HG03439 (cell line): ENCODE results near the gene GLYATL1.
A peak's percentile ranks its signal among the peaks of the same experiment; 100 is the strongest.

Experiments
- ATAC-seq: cut with Tn5 transposase; IDR thresholded peaks from one replicate; pipeline ENCODE4 v1.9.1; 2021; ENCODE audit warnings: mild to moderate bottlenecking, moderate library complexity; ENCODE audit not compliant: unreplicated experiment

The GLYATL1 gene, protein sequence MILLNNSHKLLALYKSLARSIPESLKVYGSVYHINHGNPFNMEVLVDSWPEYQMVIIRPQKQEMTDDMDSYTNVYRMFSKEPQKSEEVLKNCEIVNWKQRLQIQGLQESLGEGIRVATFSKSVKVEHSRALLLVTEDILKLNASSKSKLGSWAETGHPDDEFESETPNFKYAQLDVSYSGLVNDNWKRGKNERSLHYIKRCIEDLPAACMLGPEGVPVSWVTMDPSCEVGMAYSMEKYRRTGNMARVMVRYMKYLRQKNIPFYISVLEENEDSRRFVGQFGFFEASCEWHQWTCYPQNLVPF

DNA sequence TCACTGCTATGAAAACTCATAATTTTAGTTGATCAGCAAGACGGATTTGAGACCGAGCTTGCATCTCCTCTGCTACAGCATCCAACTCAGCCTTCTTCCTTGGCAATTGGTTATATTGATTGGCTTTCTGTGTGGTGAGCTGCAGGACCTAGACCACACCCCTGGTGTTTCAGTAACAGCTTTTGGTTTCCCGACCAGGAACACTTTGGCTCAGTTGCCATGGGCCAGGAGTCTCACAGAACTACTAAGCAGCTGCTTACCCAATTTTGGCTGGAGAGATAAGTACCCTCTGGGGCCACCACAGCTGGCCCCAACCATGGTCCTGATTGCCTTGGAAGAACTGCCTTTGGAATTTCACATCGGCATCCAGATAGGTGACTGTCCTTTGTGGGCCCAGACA lies at the start of gene GLYATL1:
Gene GLYATL1 (plus strand): TSS at position 212 of the 400 bp plus-strand sequence. CDS start 7,600 bp downstream, outside the sequence.
- no peak for ATAC-seq

DNA sequence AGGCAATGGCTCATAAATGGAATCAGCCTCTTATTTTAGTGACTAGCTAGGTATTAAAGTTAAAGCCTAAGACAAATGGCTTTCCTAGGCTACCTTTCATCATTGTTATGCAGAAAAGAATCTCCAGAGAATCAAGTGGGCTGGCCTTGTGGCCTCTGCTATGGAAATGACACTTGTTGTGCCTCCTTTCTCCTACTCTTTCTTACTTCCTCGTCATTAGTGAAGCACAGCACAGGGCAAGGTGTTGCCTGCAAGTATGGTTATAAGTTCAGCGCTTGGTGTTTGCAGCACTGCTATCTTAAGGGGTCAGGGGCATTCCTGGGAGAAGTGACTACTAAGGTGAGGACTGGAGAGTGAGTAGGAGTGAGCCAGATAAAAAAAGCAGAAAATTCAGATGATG lies 45.4 kb upstream of the GLYATL1 start:
- ATAC-seq = no peak

DNA sequence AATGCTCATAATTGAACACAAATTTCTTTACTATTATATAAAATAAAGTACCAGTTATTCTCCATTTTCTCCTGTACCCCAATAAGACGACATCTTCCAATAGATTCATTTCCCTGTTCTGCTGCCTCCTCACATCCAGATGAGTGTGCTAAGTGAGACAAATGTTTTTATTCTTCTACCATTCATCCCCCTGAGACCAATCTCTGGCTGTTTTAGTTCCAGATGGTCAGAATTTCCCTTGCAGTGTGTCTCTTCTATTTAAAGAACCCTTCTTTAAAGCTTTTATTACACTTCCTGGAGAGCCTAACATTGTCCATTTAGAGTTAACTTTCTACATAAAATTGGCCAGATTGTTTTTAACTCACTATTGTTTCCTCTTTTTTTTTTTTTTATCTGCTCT lies 41.2 kb upstream of the GLYATL1 start:
- ATAC-seq = no peak

DNA sequence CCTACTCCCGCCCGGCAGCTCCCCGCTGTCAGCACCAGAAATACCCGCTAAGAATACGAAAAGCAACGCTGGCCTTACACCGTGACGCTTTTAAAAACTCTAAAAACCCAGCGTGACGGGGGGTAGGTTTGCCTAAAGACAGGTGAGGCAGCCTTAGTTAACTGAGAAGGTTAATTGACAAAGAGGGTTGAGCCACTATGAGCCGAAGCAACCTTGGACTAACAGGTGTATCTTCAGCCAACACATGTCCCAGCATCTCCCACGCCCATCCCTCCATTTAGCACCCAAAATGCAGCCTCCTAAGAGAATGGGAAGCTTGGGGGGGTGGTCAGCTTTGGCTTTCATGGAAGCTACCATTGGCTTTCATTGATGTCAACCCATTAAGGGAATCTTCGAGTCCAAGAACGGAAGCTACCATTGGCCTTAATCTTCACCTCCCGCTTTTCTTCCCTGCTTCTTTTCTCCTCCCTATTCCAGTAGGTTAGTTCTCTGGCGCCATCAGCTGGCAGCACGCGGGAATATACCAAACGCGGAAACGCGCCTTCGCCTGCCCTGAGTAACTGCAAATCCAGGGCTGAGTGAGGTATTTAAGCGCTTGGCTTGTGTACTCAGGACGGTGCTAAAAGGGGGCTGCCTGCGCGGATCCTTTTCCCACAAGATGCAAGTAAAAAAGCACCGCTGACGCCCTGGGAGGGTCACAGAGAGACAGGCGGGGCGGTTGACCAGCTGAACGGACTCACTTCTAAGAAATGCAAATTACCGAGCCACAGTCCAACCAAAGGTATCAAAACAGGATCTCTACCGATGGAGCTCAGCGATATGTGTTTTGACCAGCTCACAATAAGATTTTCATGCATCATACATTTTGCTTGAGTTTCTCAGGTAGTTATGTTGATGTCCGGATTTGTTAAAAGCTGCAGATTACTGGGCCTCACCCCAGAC lies 38.5 kb upstream of the GLYATL1 start:
- peak; percentile 77 for ATAC-seq

DNA sequence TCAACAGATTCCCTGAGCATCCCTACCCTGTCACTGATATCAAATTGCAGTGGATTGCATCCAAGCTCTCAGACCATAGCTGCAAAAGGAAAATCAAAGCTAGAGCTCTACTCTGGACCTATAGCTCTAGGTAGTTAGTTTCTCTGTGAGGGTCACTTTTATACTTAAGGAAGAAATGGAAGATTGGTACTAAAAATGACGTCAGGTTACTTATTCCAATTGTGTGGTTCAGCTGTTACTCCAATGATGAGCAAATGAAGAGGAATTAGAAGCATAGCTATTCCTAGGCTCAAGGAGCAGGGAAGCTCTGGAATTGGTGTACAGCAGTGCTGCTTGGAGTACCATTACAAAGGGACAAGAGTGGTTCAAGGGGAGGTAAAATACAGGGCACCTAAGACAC lies 36.4 kb upstream of the GLYATL1 start:
- ATAC-seq = no peak

DNA sequence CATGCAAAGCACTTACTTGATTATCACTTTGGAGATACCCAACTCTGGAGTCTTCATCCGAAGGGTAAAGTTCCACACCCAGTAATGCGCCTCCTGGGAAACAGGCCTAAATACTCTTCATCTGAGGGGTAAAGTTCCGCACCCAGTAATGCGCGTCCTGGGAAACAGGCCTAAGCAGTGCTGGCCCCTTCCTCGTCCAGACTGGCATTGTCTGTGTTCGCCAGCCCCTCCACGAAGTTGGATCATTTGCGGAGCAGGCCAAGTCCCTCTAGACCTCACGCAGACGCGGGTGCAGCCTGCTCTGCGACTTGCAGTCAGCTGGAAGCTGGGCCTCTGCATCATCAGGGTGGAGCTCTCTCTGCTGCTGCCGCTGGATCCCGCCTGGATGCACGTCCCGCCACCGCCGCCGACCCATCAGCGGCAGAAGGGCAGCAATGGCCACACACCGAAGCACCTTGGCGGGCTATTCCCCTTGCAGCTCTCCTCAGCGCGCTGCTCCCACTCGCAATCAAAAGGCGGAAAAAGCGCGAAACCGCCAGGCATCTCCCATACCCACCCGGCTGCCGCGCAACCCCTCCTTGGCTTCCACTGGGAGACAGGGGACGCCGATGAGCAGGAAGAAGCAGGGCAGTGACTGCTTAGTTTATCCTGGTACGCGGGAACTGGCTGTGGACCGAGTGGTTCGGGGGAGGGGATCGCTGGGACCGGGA lies 34.1 kb upstream of the GLYATL1 start:
- ATAC-seq = no peak

DNA sequence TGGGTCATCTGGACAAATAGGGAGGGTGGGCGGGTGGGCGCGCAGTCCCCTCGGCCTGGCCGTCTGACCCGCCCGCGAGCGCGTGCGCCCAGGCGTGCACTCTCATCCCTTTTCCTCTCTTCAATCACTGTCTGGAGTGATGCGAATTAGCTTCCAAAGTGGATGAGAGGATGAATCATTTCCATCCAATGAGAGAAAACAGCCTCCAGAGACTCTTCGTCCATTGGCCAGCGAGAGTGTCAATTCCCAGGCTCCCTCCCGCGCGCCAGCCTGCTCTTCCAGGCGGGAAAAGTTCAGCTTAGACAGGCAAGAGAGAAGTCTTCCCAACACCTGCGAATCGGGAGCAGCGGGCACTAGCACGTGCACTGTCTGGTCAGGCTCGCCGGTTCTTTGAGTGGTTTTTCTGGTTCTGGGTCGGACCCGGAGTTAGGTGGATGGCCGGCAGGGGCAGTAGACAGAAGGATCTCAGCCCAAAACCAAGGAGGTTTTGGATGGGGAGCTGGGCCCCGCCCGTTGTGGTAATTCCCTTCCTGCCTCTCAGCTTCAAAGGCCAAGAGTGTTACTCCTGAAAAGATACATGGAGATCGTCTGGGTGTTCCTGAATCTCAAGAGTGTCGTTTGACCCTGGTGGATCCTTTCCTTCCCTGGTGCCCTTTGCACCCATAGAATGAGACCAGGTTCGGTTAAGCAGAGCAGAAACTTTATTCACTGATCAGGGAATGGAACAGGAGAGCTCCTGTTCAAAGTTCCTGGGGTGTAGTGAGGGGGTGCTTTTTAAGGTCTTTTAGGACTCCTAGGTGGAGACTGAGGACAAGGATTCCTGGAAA lies 33.4 kb upstream of the GLYATL1 start:
- no peak for ATAC-seq

DNA sequence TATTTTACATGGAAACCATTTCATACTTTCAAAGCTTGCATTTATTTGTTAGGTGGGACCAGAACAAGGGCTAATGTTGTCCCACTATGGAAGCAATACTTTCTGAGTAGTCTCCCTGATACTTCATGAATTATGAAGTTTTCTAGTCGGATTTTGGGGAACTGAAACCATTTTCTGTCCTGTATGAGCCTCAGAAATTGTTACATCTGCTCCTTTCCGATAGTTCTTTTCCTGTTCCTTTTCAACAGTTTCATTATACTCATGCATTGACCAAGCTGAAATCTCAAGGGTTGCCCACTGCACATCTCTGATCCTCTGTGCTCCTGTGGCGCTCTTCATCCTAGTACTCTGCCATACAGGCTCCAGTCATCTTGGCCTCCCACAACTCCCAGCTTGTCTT lies 31.5 kb upstream of the GLYATL1 start:
- ATAC-seq = no peak

DNA sequence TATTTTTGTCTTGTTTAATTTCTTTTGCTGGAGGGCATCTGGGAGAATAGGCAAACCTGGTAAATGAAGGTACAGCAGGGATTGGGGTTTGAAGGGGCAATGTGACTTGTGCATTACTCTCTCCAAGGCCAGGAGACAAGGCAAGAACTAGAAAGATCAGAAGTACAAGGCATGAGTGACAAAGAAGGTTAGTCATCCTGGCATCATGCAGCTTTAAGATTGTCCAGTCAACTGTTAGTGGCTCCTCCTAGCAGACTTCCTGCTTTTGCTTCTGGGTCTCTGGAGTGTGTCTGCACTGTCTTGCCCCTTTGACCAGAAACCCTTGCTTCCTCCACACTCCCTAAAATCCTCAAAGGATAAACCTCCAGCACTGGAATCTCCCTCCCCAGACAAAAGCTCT lies 27.2 kb upstream of the GLYATL1 start:
- no peak for ATAC-seq

DNA sequence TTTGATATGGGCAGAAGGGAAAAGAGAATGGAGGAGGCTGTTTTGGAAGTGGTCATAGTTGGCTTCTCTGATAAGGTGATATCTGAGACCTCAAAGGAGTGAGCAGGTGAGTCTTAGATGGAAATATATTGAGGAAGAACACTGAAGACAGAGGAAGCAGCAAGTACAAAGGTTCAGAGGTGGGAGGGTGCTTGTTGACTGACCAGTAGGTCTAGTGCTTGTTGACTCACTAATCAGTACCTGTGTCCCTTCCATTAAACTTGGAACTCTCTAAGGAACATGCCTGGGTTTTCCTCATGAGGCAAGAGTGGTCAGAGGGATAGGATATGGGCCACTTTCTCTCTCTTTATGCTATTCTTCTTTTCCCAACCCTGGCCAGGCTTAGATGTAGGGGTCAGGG lies 25.6 kb upstream of the GLYATL1 start:
- no peak for ATAC-seq

DNA sequence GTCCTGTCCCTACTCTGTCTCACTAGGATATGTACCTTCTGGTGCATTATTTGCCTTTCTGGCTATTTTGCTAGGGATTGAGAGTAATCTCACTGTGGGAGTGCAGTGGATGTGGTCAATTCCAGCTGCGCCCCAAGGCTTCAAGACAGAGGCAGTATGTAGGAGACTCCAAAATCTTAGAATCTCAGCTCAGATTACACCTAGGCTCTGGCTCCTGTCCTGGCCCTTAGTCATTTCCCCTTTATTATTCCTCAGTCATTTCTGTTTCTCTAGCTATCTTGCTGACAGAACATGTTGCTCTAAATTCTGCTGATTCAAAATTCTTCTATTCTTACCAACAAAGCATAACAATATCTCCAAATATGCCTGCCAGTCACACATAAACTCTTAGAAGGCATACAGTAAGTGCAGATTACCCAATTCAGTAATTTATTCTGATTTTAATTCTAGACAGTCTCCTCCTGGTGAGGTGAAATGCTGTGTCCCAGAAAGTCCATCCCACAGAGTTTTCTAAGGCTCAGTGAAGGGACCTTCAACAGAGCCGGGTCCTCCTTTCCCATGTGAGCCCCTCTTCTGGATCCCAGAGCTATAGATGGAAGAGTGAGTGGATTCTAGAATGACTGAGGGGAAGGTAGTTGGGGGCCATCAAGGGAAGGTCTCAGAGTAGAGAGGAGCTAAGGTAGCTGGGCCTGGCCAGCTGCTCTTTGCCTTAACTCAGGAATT lies 24.3 kb upstream of the GLYATL1 start:
- no peak for ATAC-seq

DNA sequence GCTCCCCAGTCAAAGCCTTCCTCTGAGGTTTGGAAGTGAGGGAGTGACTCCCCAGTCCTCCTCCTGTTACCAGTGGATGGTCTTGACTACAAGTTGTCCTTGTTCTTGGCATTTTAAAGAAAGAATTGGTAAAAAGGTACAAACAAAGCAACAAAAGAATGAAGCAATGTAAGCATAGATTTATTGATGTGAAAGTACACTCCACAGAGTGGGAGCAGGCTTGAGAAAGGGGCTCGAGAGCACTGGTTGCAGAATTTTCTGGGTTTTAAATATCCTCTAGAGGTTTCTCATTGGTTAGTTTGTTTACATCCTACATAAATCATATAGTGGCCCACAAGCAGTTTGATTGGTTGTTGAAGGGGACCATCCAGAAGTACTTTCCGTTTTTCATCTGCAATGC lies 22.7 kb upstream of the GLYATL1 start:
- no peak for ATAC-seq

DNA sequence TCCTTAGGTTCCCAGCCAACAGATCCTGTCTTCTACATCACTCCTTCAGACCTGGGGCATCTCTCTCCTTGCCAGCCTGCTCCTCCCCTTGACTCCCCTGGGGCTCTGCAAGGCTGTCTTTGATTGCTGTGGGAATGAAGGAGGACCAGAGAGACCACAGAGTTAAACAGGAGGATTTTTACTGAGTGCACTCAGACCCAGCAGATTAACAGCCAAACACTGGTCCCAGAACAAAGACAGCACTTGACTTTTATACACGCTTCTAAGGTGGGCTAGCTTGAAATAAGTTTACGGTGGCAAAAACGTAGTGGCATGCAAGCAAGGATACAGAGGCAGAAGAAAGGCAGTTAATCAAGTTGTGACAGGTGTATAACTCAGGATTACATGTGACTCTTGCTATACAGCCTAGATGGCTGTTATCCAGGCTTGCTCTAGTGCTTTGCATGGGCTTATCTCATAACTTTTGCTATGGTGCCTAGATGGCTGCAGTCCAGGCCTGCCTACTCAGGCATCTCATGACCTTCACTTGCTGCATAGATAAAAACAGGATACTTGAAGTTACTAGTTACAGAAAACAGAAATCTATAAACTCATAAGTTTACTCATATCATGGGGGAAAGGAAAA lies 22.0 kb upstream of the GLYATL1 start:
- ATAC-seq = no peak

DNA sequence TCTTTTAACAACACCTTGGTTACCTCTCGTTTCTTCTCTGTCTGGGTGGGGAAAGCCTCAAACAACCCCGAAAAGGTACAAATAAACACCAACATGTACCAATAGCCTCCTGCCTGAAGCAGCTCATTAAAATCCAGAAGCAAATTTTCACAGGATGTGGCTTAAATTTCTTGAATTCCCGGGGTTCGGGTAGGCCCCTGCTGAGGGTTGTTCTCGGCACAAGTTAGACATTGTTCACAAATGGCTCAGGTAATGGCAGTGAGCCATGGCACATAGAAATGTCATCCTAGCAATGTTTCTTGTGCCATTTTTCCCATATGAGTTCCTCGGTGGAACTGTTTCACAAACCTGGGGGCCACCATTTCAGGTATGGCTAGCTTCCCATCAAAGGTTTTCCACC lies 19.7 kb upstream of the GLYATL1 start:
- no peak for ATAC-seq

DNA sequence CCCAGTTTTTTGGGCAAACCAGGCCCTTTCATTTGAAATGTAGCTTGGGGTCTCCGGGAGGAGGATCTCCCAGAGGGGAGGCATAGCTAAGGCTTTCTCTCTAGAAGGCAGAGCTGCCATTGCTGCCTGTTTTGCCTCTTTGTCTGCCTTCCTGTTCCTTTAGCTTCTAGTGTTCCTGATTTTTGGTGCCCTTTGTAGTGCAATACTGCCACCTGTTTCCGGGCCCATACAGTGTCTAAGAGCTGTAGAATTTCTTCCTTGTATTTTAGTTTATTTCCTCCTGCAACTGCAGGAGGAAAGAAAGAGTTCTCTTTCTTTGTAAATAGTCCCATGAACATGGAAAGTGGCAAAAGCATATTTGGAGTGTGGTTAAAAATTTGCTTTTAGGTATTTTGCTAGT lies 19.3 kb upstream of the GLYATL1 start:
- no peak for ATAC-seq

DNA sequence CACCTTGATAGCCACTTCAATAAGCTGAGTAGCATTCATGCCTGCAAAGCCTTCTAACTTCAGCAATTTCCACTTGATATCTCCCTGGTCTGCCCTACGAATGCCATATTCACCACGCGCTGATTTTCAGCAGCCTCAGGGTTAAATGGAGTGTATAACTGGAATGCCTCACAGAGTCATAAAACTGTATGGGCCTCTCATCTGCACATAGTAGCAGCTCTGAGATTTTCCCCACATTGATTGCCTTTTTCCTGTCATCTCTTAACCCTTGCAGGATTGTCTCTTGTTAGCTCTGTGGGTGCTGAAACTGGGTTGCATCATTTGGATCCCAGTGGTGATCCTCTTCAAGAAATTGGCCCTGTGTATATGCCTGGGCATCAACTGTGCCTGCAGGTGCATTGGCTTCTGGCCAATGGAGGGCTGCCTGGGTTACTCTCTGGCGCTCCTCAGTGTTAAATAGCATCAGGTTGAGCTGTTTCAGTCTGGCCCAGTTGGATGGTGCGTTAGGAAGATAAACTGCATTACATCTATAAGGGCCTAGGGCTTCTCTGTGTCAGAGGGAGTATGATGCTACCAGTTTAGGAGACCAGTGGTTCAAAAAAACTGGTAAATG lies 17.4 kb upstream of the GLYATL1 start:
- ATAC-seq = no peak

DNA sequence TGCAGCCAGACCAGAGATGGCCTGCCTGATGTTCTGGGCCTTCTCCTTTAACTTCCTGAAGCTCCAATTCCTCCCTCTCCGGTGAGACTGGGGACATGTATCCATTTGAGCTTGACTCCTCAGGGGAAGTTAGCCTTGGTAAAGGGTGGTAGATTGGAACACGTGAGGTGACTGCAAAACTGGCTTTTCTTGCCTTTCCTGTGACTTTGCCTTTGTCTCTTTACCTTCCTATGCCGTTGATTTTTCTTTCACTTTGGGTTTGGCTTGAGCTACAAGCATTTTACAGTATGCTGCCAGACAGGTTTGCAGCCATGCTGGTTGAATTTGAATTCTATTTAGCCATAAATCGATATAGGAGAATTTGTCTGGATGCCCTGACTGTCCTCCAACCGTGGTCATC lies 16.8 kb upstream of the GLYATL1 start:
- ATAC-seq = no peak

DNA sequence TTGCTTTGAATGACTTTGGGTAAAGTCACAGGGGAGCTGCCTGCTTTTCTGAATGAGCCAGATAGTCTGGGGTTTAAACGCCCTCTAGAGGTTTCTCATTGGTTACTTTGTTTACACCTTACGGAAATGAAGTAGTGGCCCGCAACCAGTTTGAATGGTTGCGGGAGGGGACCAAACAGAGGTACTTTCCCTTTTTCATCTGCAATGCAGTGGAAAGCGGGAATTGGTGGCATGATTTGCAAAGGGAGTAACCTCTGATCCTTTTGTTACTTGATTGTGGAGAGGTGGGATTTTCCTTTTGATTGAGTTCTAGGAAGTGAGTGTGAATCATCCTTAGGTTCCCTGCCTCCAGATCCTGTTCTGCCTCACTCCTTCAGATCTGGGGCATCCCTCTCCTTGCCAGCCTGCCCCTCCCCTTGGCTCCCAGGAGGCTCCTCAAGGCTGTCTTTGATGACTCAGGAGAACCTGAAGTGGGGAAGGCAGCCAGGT lies 15.9 kb upstream of the GLYATL1 start:
- peak; percentile 96 for ATAC-seq

DNA sequence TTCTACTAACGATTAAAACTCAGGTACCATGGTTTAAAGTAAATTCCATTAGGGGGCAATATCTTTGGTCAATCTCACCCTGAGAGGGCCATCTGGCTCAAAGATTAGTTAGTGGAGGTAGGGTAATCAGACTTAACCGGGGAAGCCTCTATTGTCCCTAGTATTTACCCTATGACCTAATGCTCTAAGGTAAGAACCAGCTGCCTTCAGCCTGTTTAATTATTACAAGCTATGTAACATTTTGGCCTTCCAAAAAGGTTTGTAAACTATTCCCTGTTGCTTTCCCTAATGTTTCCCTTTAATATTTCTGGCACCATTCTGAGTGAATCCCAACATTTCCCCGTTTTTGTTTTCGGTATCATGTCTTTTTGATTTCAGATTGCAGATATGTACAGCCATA lies 15.1 kb upstream of the GLYATL1 start:
- no peak for ATAC-seq
